GM21529 (cell line): ENCODE data around the gene OR52B6.
"Not testable (repeated sequence)": the region's sequence is repeated elsewhere in the genome, so short reads cannot be mapped to it uniquely, and the experiment has no call there.

Experiments
- ATAC-seq: cut with Tn5 transposase; IDR thresholded peaks from one replicate; pipeline ENCODE4 v1.9.1; 2021; ENCODE audit not compliant: unreplicated experiment

The OR52B6 gene

GRCh38 chr11:5593146-5593545 is 12.5 kb downstream of the OR52B6 start:
- ATAC-seq = no peak

- no peak for ATAC-seq
Measured at GRCh38 chr11:5596607-5597201, 16.0 kb downstream of the OR52B6 start, which contains the start of gene TRIM6. Gene TRIM6, plus strand, starts transcription at chr11:5596637. Its CDS starts 261 bp downstream, at chr11:5596898.

DNA sequence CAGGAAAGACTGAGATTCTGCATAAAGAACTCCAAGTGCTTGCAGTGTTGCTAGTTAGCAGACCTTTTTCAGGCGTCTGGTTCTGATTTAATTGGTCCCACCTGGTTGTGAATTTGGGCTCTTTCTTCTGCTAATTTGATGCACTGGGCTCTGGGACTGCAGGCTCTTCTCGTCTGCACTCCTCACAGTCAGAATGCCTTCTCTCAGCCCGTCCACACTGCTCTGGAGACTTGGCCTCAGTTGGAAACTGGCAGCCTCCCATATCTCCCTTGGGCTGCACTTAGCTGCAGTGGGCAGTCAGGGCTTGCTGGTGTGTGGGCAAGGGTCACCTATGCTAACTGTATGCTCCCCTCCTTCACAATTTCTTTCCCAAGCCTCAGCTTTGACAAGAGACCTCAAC is 17.3 kb downstream of the OR52B6 start:
- ATAC-seq = no peak

GRCh38 chr11:5600374-5600851 is 19.7 kb downstream of the OR52B6 start:
- ATAC-seq = peak; percentile 88

DNA sequence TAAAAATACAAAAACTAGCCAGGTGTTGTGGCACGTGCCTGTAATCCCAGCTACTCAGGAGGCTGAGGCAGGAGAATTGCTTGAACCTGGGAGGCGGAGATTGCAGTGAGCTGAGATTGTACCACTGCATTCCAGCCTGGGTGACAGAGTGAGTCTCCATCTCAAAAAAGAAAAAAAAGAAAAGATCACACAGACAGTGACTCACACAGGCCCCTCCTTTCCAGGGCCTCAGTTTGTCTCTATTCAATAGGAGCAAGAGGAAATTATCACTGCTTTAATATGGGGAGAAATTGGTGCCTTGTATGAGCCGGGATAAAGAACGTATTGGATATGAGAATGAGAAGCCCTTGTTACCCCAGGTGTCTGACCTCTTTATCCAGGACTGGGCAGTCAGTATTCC is 22.1 kb downstream of the OR52B6 start:
- not testable (repeated sequence) for ATAC-seq

- no peak for ATAC-seq
Measured at GRCh38 chr11:5603326-5603725, 22.6 kb downstream of the OR52B6 start.

DNA sequence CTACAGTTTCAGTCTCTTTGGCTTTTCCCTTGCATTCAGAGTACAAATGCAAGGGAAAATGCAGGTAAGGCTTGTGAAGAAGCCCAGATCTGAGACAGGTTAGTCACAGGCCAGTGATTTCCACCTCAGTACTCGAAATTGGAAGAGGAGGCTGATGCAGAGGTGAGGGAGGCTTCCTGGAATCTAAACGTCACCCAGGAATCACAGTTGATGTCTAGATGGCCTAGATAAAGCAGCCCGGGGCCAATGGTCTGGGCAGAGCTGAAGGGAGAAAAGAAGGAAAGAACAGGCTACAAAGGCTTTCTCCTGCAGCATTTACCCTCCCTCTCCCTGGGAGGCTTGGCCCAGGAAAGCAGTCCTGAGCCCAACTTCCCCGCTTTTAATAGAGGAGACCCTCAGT is 24.2 kb downstream of the OR52B6 start:
- ATAC-seq = no peak

DNA sequence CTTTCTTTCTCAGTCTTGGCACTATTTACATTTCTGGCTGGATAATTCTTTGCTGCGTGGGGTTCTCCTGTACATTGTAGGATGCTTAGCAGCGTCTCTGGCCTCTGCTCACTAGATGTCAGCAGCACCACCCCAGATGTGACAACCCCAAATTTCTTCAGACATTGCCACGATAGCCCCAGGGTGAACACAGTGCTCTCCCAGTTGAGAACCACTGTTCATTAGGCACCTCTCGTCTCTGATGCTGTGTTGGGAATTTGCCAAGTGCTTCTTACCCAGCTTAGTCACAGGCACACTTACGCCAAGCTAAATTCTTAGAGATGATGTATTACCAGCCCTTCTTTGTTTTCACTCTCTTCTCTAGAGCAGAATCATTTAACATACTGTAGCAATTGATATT is 25.2 kb downstream of the OR52B6 start:
- ATAC-seq = no peak

DNA sequence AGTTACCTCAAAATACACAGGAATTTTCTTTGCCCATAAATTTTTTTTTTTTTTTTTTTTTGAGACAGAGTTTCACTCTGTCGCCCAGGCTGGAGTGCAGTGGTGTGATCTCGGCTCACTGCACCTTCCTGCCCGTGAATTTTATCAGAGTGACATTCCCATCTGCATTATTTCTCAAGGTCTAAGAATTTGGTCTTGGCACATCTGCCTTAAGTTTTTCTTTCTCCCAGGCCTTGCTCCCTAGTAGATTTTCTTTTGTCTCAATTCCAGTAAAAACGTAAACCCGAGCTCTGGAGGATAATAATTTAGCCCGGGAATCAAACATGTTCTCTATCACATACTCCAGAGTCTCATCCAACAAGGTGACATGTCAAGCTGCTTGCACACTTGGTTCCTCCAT is 28.1 kb downstream of the OR52B6 start:
- no peak for ATAC-seq

- ATAC-seq = no peak
Measured at GRCh38 chr11:5610446-5610845, 29.8 kb downstream of the OR52B6 start.

- ATAC-seq = no peak
Measured at GRCh38 chr11:5611627-5612026, 30.9 kb downstream of the OR52B6 start.

DNA sequence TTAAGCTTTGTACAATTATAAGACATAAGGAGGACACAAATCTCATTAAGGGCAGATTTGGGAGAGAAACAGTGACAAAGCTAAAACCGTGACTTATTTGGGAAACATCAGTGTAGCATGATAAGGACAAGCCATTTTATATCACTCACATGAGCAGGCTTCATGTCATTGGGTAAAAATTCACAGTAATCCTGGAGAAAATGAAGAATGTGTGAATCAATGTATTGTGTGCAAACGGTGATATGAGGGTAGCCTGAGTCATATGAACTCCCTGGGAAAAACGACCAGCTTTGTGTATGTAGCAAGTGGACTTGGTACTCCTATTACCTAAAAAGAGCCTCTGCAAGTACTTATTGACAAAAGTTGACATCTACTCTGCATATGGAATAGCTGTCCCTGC is 38.1 kb downstream of the OR52B6 start:
- no peak for ATAC-seq

DNA sequence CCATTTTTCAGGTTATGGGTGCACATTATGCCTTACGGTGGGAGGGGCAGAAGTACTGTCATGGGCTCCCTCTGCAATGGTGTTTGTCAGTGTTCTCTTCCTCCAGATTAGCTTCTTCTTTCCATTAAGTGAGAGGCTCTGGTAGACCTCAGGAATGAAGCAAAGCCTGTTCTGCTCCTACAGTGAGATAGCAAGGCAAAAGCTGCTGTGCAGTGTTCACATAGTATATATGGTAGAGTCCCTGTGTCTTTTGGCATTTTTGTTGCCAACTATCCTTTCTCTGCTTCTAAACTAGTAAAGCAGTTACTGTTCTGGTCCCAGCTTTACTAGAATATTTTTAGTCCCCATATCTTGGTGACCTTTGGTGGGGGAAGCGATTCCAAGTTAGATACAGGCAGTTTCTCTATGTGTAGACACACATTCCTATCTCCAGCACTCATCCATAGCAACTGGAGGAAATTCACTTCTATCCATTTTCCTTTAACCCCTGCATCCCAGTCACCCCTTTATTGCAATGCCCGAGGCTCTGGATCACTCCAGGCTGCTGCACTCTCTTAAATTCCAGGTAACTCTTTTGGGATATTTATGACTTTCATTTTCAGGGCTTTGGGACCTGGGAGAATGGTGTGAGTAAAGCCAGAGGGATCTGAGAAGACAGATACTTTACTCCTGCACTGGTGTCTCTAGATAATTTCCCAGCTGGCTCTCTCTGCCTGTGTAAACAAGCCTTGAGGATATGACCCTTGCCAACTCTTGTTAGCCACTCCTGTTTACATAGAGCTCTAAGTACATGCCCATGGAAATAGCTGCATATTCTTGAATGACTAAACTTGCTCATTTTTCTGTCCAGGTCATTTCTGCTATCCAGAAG is 40.2 kb downstream of the OR52B6 start:
- ATAC-seq = no peak

GRCh38 chr11:5621580-5621979 is 40.9 kb downstream of the OR52B6 start:
- no peak for ATAC-seq

DNA sequence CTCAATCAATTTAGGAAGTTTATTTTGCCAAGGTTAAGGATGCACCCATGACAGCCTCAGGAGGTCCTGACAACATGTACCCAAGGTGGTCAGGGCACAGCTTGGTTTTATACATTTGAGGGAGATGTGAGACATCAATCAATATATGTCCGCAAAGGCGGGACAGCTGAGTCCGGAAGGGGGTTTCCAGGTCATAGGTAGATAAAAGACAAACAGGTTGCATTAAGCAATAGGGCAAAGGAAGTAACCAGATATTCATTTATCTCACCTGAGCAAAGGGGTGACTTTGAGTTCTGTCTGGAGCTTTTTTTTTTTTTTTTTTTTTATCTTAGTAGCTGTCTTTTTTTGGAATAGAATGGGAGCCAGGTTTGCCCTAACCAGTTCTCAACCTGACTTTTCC is 42.1 kb downstream of the OR52B6 start:
- no peak for ATAC-seq

DNA sequence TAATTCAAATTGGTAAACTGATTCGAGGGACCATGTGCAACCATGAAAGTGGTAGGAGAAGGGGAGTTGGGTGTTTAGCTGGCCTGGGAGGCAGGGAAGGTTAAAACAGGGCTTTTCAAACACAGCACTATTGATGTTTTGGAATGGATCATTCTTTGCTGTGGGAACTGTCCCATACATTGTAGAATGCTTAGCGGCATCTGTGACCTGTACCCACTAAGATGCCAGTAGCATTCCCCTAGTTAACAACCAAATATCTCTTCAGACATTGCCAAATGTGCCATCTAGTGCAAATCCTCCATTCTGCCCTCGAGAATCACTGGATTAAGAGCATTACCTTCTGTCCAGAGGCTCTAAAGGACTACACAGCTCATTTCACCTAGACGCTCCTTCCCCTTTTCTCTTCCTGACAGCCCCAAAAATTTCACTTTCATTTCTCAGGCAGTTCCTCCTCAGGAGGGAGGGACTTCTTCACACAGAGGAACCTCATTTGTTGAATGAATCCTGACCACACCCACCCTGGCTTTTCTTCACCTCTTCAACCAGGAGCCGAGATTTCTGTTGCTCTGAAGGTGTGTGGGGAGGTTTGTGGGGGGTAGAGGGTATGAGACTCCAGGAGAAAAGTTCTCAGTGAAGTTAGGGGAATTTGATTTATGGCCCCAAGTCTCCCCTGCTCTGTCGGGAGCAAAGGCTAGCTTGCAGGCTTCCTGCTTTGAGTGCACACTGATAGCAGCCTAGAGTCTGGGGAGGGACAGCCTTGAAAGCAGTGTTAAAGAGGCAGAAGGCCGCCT is 44.0 kb downstream of the OR52B6 start, which contains the start of gene TRIM34:
TRIM34 (plus strand) TSS at position 513 of the 791 bp plus-strand sequence. CDS start 7,331 bp downstream, outside the sequence.
- peak; percentile 97 for ATAC-seq

GRCh38 chr11:5625281-5625680 is 44.6 kb downstream of the OR52B6 start:
- ATAC-seq = no peak

- no peak for ATAC-seq
Measured at GRCh38 chr11:5626196-5626595, 45.5 kb downstream of the OR52B6 start.

GRCh38 chr11:5631417-5631816 is 50.7 kb downstream of the OR52B6 start:
- peak; percentile 26 for ATAC-seq
